Kidney (tissue), 14 donors: ENCODE results near the gene ZNF431. TPM values are rescaled to one million over a fixed set of nuclear protein-coding genes. Genes with fewer than 3 reads are reported as not detected.

Experiments
- DNase-seq, 5 donors: peaks; one replicate each; pipeline ENCODE4 v3.0.0-alpha.2; 2013 to 2020
- FAIRE-seq: peaks from 2 replicates; lab custom pipeline; 2012; peaks lifted over from hg19 to GRCh38; lab: Jason Lieb, UNC
- H3K27ac ChIP-seq, 2 donors: one replicate each; pipeline ENCODE4 v1.7.0; 2013; ENCODE audit warnings: low read depth in 2 of 2, low read length in 2 of 2, inconsistent platforms in 1 of 2
- H3K27me3 ChIP-seq: one replicate; pipeline ENCODE4 v1.7.1; 2013; ENCODE audit warnings: low read length, inconsistent platforms; ENCODE audit not compliant: control insufficient read depth, insufficient read depth
- H3K36me3 ChIP-seq, 3 donors: one replicate each; pipeline versions ENCODE4 v1.7.0 to v1.7.1; 2013; ENCODE audit warnings: low read length in 3 of 3, control low read depth in 1 of 3, inconsistent platforms in 1 of 3; ENCODE audit not compliant: insufficient read depth in 3 of 3, control insufficient read depth in 2 of 3
- H3K4me1 ChIP-seq, 3 donors: one replicate each; pipeline versions ENCODE4 v1.7.0 to v1.7.1; 2013; ENCODE audit warnings: low read length in 3 of 3, inconsistent platforms in 1 of 3, low read depth in 1 of 3; ENCODE audit not compliant: control insufficient read depth in 2 of 3, insufficient read depth in 2 of 3
- H3K4me3 ChIP-seq, 3 donors: one replicate each; pipeline versions ENCODE4 v1.7.0 to v1.8.1; 2013; ENCODE audit warnings: low read length in 3 of 3, control low read depth in 1 of 3, inconsistent platforms in 1 of 3
- H3K9ac ChIP-seq, 3 donors: one replicate each; pipeline versions ENCODE4 v1.7.0 to v1.7.1; 2013; ENCODE audit warnings: low read length in 3 of 3, control low read depth in 1 of 3, inconsistent platforms in 1 of 3
- H3K9me3 ChIP-seq, 3 donors: one replicate each; pipeline versions ENCODE4 v1.7.0 to v1.7.1; 2013; ENCODE audit warnings: low read length in 3 of 3, control low read depth in 1 of 3, inconsistent platforms in 1 of 3; ENCODE audit not compliant: control insufficient read depth in 2 of 3, insufficient read depth in 1 of 3
- CTCF ChIP-seq: IDR thresholded peaks from 3 replicates; pipeline ENCODE4 v1.5.1; 2012; ENCODE audit warnings: mild to moderate bottlenecking, moderate library complexity, borderline replicate concordance; ENCODE audit not compliant: insufficient read depth; ENCODE audit errors: extremely low read depth
- intact Hi-C: fragments of 100-400 bp; cut with DNase I; formaldehyde crosslinking; loops from one replicate; pipeline ENCODE4 v1.11.1; 2022
- polyA plus RNA-seq: library from polyadenylated mRNA; stranded (reverse); fragments of 350-450 nt; fragmentation: Illumina TruSeq; extraction: RNeasy Lipid Tissue Mini Kit (QIAGEN cat#74804); gene quantifications from one replicate; pipeline ENCODE4 v1.2.3, GENCODE V29; 2014; ENCODE audit warnings: low read depth, low replicate concordance; ENCODE audit not compliant: insufficient read depth
- total RNA-seq: library from RNA; stranded (reverse); fragmentation: NEBNext Ultra II Directional; extraction: Animal tissue kit (Norgen Biotek cat#: 25700); gene quantifications from one replicate; pipeline ENCODE4 v1.2.1, GENCODE V29; 2021
- donor health status: control.
- donor health status: control.
- donor health status: control.
- donor health status: control.
- donor health status: control.
- donor health status: DM: yes; HTN: yes; CAD: no.
- donor health status: Normal renal cell carcinoma (clear cell type).

The ZNF431 gene
- total and polyA plus RNA-seq, 2 donors from 2014 or later = 4.2 to 17.2 TPM

- no peaks in the 10 kb centered on the region for H3K27me3 ChIP-seq
- intact Hi-C loops = no loop called here
Observed at GRCh38 chr19:21126078-21126477, 15.8 kb upstream of the ZNF431 start.

GRCh38 chr19:21127001-21127400 lies 14.8 kb upstream of the ZNF431 start:
- Histone ChIP-seq H3K9me3 (no peaks in the 10 kb centered on the region), H3K27ac (no peak overlapping the region), H3K9ac (no peak overlapping the region), H3K4me3 (no peak overlapping the region), H3K36me3 (no peaks in the 10 kb centered on the region), H3K27me3 (no peaks in the 10 kb centered on the region), H3K4me1 (no peaks in the 10 kb centered on the region)
- no peak for TF ChIP-seq CTCF
- DNase-seq (no peak), FAIRE-seq (no peak)
- intact Hi-C loops = no loop called here

More at GRCh38 chr19:21126078-21126477, 15.8 kb upstream of the ZNF431 start:
- FAIRE-seq (no peak), DNase-seq (no peak)
- no peak overlapping the region for H3K27ac ChIP-seq
- no peak overlapping the region for H3K9ac ChIP-seq
- no peaks in the 10 kb centered on the region for H3K9me3 ChIP-seq
- no peak overlapping the region for H3K4me3 ChIP-seq
- no peaks in the 10 kb centered on the region for H3K36me3 ChIP-seq
- H3K4me1 ChIP-seq = no peaks in the 10 kb centered on the region
- TF ChIP-seq CTCF = no peak

GRCh38 chr19:21127898-21128297 lies 13.9 kb upstream of the ZNF431 start:
- Histone ChIP-seq H3K4me3 (no peak overlapping the region), H3K9me3 (no peaks in the 10 kb centered on the region), H3K9ac (no peak overlapping the region), H3K36me3 (no peaks in the 10 kb centered on the region), H3K27ac (no peak overlapping the region), H3K27me3 (no peaks in the 10 kb centered on the region), H3K4me1 (no peaks in the 10 kb centered on the region)
- DNase-seq (no peak), FAIRE-seq (no peak)
- no peak for TF ChIP-seq CTCF
- intact Hi-C loops = no loop called here
